MCF 10A (cell line): ENCODE results near the gene WDR27. TPM values are rescaled to one million over a fixed set of nuclear protein-coding genes. Genes with fewer than 3 reads are reported as not detected.
"Not testable (repeated sequence)": the region's sequence is repeated elsewhere in the genome, so short reads cannot be mapped to it uniquely, and the experiment has no call there.

Source experiments
- BruUV-seq: library from RNA; stranded (reverse); fragments of 400-500 nt; replicated peaks from 2 replicates; lab custom pipeline; 2021; lab: Mats Ljungman, UMichigan
- CTCF ChIA-PET: fragments of 300-600 bp; sonication (Branson Sonifier 250); formaldehyde crosslinking; extraction: SDS; loops from one replicate; lab custom pipeline; 2021; ENCODE audit warnings: antibody characterized with exemption, inconsistent platforms; lab: Yijun Ruan, JAX
- POLR2A ChIA-PET: fragments of 300-600, 350-650 bp; sonication (Branson Sonifier 250); formaldehyde crosslinking; extraction: SDS; loops from one replicate; lab custom pipeline; 2020; ENCODE audit warnings: antibody characterized with exemption, inconsistent platforms; lab: Yijun Ruan, JAX
- DNase-seq: peaks from one replicate; pipeline ENCODE4 v3.0.0-alpha.2; 2018; ENCODE audit not compliant: unreplicated experiment
- H3K27ac Mint-ChIP-seq: one replicate; pipeline ENCODE4 v1.8.0; 2022; ENCODE audit warnings: mild to moderate bottlenecking, low read depth, mixed read lengths; ENCODE audit not compliant: unreplicated experiment
- H3K27me3 Mint-ChIP-seq: one replicate; pipeline ENCODE4 v1.8.0; 2022; ENCODE audit warnings: mixed read lengths; ENCODE audit not compliant: insufficient read depth, unreplicated experiment
- H3K36me3 Mint-ChIP-seq: one replicate; pipeline ENCODE4 v1.8.0; 2022; ENCODE audit warnings: mild to moderate bottlenecking, moderate library complexity, mixed read lengths; ENCODE audit not compliant: insufficient read depth, unreplicated experiment
- H3K4me1 Mint-ChIP-seq: one replicate; pipeline ENCODE4 v1.8.0; 2022; ENCODE audit warnings: mixed read lengths; ENCODE audit not compliant: insufficient read depth, unreplicated experiment
- H3K4me3 Mint-ChIP-seq: one replicate; pipeline ENCODE4 v1.8.0; 2022; ENCODE audit warnings: mild to moderate bottlenecking, moderate library complexity, mixed read lengths; ENCODE audit not compliant: unreplicated experiment
- H3K9me3 Mint-ChIP-seq: one replicate; pipeline ENCODE4 v1.8.0; 2022; ENCODE audit warnings: mixed read lengths; ENCODE audit not compliant: unreplicated experiment
- CTCF ChIP-seq: fragments of 200-600 bp; IDR thresholded peaks from one replicate; pipeline ENCODE4 v1.8.0; 2022; ENCODE audit warnings: antibody characterized with exemption, mild to moderate bottlenecking; ENCODE audit not compliant: unreplicated experiment
- intact Hi-C: fragments of 100-400 bp; cut with micrococcal nuclease; formaldehyde crosslinking; loops from 2 replicates; pipeline ENCODE4 v1.14.1; 2022
- total RNA-seq: library from RNA; stranded (reverse); gene quantifications from 2 replicates; pipeline ENCODE4 v1.2.3, GENCODE V29; 2022

WDR27 gene
- total RNA-seq, 1 experiment from 2014 or later = 80.6 TPM

- ChIA-PET CTCF (interaction anchor here (0.9 to 1.7 kb wide), 2 partner anchors 49 to 561 kb away, joined by 3 to 10 read pairs; no protein-coding TSS in a partner anchor), POLR2A (no interaction called here)
- no peak overlapping the region for H3K27ac Mint-ChIP-seq
- no peaks in the 10 kb centered on the region for H3K27me3 Mint-ChIP-seq
- H3K36me3 Mint-ChIP-seq = no peaks in the 10 kb centered on the region
- no peak overlapping the region for H3K4me3 Mint-ChIP-seq
- no peak for TF ChIP-seq CTCF
- DNase-seq = no peak
- intact Hi-C loops = no loop called here
- no peaks in the 10 kb centered on the region for H3K4me1 Mint-ChIP-seq
- H3K9me3 Mint-ChIP-seq = peaks cover 8% of the 10 kb centered on the region
- no TSS peak for BruUV-seq
Observed at GRCh38 chr6:169518451-169518850, 183.4 kb downstream of the WDR27 start.

- CTCF ChIA-PET = interaction anchor here (0.5 kb wide), 1 partner anchor 1087 kb away, joined by 3 read pairs; no protein-coding TSS in a partner anchor
- intact Hi-C loops = no loop called here
Observed at GRCh38 chr6:169513478-169514193, 188.2 kb downstream of the WDR27 start.

GRCh38 chr6:169511785-169512184 lies 190.0 kb downstream of the WDR27 start:
- POLR2A ChIA-PET, H3K36me3 Mint-ChIP-seq, H3K9me3 Mint-ChIP-seq, H3K27ac Mint-ChIP-seq, intact Hi-C loops, DNase-seq, H3K4me1 Mint-ChIP-seq, BruUV-seq, H3K27me3 Mint-ChIP-seq, H3K4me3 Mint-ChIP-seq: not testable (repeated sequence)
- CTCF ChIA-PET = interaction anchor here (0.6 to 1.2 kb wide), 4 partner anchors 18 to 1018 kb away, joined by 3 read pairs; no protein-coding TSS in a partner anchor

More at GRCh38 chr6:169513478-169514193, 188.2 kb downstream of the WDR27 start:
- POLR2A ChIA-PET = interaction anchor here (0.9 kb wide), 1 partner anchor 35 kb away, joined by 3 read pairs; no protein-coding TSS in a partner anchor
- Mint-ChIP-seq H3K4me3 (no peak overlapping the region), H3K9me3 (peaks cover 2% of the 10 kb centered on the region), H3K4me1 (no peaks in the 10 kb centered on the region), H3K36me3 (peaks cover under 1% of the 10 kb centered on the region), H3K27ac (no peak overlapping the region), H3K27me3 (no peaks in the 10 kb centered on the region)
- no peak for DNase-seq
- no TSS peak for BruUV-seq
- TF ChIP-seq CTCF = no peak

- POLR2A ChIA-PET = no interaction called here
- H3K4me1 Mint-ChIP-seq = no peaks in the 10 kb centered on the region
- H3K36me3 Mint-ChIP-seq = peaks cover 6% of the 10 kb centered on the region
- H3K27me3 Mint-ChIP-seq = no peaks in the 10 kb centered on the region
- no TSS peak for BruUV-seq
- TF ChIP-seq CTCF = no peak
- no peak overlapping the region for H3K27ac Mint-ChIP-seq
- CTCF ChIA-PET = no interaction called here
- intact Hi-C loops = no loop called here
- peaks cover 7% of the 10 kb centered on the region for H3K9me3 Mint-ChIP-seq
- no peak for DNase-seq
- H3K4me3 Mint-ChIP-seq = no peak overlapping the region
Observed at GRCh38 chr6:169510871-169511270, 191.0 kb downstream of the WDR27 start.
